22Rv1 (cell line): ENCODE measurements around the gene LMF2.
A peak's percentile ranks its signal among the peaks of the same experiment; 100 is the strongest.

ENCODE experiments used
- H3K27ac ChIP-seq: fragments of 450-650 bp; 2 replicates; pipeline ENCODE4 v1.5.1; 2017
- CTCF ChIP-seq: fragments of 450-650 bp; IDR thresholded peaks from 2 replicates; pipeline ENCODE4 v1.5.1; 2017; ENCODE audit warnings: mild to moderate bottlenecking
- ZFX ChIP-seq: fragments of 450-650 bp; IDR thresholded peaks from 2 replicates; pipeline ENCODE4 v1.6.1; 2017; ENCODE audit warnings: antibody characterized with exemption, borderline replicate concordance

The LMF2 gene

GRCh38 chr22:50461536-50461935 lies 46.0 kb downstream of the LMF2 start:
- no peak overlapping the region for H3K27ac ChIP-seq
- TF ChIP-seq CTCF (no peak), ZFX (no peak)

- TF ChIP-seq CTCF (no peak), ZFX (no peak)
These were observed 46.6 kb downstream of the LMF2 start for GRCh38 chr22:50460938-50461337.

GRCh38 chr22:50459496-50460140 lies 47.9 kb downstream of the LMF2 start:
- H3K27ac ChIP-seq = no peak overlapping the region

More at GRCh38 chr22:50460938-50461337, 46.6 kb downstream of the LMF2 start:
- H3K27ac ChIP-seq = no peak overlapping the region

DNA sequence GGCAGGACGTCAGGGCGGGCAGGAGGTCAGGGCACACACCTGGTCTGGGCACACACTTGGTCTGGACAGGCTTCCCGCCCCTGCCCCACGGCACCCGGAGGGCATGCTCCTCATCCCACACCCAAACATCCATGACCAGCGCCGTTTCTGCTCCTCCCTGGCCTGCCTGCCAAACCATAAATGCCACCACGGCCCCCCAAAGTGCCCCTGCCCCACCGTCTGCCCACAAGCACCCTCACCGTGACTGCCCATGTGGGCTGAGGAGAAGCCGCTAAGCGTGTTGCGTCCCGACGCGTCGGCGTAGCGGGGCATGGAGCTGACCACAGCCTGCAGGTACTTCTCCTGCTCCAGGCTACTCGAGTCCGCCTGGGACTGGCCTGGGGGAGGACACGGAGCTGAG lies 48.5 kb downstream of the LMF2 start:
- no peak overlapping the region for H3K27ac ChIP-seq
- TF ChIP-seq CTCF (no peak), ZFX (no peak)

More at GRCh38 chr22:50459496-50460140, 47.9 kb downstream of the LMF2 start:
- TF ChIP-seq CTCF (no peak), ZFX (no peak)

DNA sequence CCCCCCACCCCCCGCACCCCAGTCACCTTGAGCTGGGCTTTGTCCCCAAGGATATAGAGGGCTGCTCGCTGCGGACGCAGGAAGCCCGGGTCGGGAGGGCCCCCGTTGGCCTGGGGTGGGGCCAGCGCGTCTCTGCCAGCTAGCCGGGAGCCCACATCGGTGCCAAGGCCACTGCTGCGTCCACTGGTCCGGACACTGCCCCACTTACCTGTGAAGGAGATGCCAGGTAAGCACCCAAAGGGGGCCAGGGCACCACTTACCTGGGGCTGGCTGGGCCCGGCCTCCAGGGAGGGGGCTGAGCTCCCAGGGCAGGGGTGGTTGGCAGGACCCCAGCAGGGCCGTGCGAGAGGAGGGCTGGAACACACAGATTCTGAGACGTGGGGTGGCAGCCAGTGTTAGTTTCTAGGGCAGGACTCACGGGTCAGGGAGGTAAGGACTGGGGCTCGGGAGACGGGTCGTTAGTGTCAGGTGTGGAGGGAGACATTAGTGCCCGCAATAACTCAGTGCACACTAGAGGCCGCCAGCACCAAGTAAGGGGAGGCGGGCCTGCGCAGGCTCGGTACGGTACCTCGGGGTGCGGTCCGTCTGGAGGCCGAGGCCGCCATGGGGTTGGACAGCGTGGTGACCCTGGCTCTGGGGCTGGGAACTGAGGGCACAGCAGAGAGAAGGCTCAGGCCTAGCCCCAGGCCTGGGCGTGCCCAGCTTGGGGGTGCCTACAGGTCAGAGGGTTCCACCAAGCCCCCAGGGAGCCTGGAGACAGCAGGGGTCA lies 50.9 kb downstream of the LMF2 start:
- TF ChIP-seq ZFX = no peak
- peak; percentile 43 for TF ChIP-seq CTCF
- H3K27ac ChIP-seq = no peak overlapping the region

GRCh38 chr22:50456026-50456425 lies 51.5 kb downstream of the LMF2 start:
- no peak overlapping the region for H3K27ac ChIP-seq
- TF ChIP-seq CTCF (no peak), ZFX (no peak)

GRCh38 chr22:50455201-50455600 lies 52.3 kb downstream of the LMF2 start:
- TF ChIP-seq ZFX (no peak), CTCF (no peak)
- H3K27ac ChIP-seq = no peak overlapping the region
